Stimulated activated CD4-positive, alpha-beta T cell treated with anti-CD3 and anti-CD28 coated beads, Interleukin-1b, Interleukin-23, amount 100 ng/mL, for 24 hours (primary cell): ENCODE data around the gene PHF24.
"Not testable (repeated sequence)": the region's sequence is repeated elsewhere in the genome, so short reads cannot be mapped to it uniquely, and the experiment has no call there.

Experiments
- DNase-seq, 4 experiments: peaks; one replicate each; pipeline ENCODE4 v3.0.0-alpha.2; 2020; ENCODE audit warnings: low read depth in 4 of 4, low spot score in 1 of 4

The PHF24 gene

DNA sequence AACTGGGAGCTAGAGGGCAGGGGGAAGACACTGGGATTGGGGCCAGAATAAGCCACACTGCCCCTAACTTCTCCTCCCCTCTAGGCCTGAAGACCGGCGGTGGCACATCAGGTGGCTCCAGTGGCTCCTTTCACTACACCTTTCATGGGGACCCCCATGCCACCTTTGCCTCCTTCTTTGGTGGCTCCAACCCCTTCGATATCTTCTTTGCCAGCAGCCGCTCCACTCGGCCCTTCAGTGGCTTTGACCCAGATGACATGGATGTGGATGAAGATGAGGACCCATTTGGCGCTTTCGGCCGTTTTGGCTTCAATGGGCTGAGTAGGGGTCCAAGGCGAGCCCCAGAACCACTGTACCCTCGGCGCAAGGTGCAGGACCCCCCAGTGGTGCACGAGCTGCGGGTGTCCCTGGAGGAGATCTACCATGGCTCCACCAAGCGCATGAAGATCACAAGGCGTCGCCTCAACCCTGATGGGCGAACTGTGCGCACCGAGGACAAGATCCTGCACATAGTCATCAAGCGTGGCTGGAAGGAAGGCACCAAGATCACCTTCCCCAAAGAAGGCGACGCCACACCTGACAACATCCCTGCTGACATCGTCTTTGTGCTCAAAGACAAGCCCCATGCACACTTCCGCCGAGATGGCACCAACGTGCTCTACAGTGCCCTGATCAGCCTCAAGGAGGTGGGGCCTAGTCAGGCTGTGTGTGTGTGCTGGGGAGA lies 38.3 kb downstream of the PHF24 start:
- no peak for DNase-seq

GRCh38 chr9:34996905-34997279 lies 38.8 kb downstream of the PHF24 start:
- DNase-seq: no peak

- no peak for DNase-seq
Measured at GRCh38 chr9:34997379-34997781, 39.3 kb downstream of the PHF24 start.

DNA sequence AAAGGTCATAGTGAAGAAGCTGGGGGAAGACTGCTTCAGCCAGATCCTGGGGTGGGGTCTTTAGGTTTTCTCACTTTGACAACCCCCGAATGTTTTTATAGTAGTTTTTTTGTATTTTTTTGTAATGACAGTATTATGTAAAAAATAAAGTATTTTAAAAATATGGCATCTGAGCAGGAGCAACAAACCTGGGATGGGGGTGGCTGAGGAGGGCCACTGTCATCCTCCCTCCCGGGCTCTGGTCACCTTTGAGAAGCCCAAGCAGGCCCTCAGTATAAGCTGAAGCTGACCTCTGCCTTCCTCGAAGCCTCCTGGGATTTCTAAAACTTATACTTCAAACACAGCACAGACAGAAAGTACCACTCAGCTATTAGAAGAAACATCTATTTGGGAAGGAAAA lies 40.2 kb downstream of the PHF24 start:
- no peak for DNase-seq

DNA sequence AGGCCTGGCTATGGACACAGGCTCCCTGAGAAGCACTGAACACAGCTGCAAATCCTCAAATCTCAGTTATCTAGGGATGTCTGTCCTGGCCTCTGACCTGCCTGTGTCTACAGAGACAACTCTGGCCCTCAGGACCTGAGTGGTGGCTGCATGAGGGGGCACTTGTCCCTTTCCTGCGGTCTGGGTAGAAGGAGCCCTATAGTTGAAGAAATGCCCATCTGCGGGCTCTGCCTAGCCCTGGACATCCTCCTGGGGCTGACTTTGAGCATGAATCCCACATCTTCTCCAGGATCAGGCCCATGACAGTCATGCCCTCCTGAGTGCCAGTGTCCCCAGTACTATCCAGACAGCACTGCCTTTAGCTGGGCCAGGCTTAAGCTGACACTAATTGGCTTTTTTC lies 41.5 kb downstream of the PHF24 start:
- no peak for DNase-seq

GRCh38 chr9:35000535-35001284 lies 42.6 kb downstream of the PHF24 start:
- DNase-seq: no peak

- no peak for DNase-seq
Measured at GRCh38 chr9:35001285-35001677, 43.2 kb downstream of the PHF24 start.

DNA sequence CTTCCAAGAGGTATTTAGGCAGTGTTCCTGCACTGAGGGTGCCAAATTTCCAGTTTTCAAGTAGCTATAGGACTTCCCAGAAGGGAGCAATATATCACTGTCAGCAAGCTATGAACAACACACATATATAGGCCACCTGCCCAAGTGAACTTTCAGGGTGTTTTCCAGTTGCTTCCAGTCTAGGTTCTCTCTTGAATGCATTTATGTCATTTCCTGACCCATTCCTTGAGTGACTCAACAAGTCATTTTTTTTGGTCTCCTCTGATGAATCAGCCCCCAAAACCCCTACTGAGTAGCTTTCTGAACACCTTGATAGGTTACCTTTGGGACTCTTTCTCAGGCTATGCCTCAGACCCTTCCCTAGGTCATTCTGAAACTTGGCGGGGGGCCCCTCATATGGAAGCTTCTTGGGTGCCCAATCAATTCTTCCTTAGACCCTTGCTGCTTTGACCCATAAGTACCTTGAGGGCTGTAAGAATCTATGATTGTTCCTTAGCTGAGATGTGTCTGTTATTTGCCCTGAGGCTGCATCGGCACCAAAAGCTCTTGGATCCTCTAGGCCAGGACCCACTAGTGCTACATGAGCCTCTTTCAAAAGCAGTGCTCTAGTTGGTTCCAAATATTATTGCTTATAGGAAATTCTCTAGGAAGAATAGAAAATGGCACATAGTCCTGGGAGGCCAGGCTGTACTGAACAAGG lies 43.9 kb downstream of the PHF24 start:
- DNase-seq: no peak

GRCh38 chr9:35002623-35003022 lies 44.5 kb downstream of the PHF24 start:
- DNase-seq: no peak

GRCh38 chr9:35004299-35004698 lies 46.2 kb downstream of the PHF24 start:
- not testable (repeated sequence) for DNase-seq

- DNase-seq: no peak
Measured at GRCh38 chr9:35010351-35010958, 52.4 kb downstream of the PHF24 start.

- DNase-seq: no peak
Measured at GRCh38 chr9:35014517-35014916, 56.4 kb downstream of the PHF24 start.

- not testable (repeated sequence) for DNase-seq
Measured at GRCh38 chr9:35023443-35023842, 65.4 kb downstream of the PHF24 start.

DNA sequence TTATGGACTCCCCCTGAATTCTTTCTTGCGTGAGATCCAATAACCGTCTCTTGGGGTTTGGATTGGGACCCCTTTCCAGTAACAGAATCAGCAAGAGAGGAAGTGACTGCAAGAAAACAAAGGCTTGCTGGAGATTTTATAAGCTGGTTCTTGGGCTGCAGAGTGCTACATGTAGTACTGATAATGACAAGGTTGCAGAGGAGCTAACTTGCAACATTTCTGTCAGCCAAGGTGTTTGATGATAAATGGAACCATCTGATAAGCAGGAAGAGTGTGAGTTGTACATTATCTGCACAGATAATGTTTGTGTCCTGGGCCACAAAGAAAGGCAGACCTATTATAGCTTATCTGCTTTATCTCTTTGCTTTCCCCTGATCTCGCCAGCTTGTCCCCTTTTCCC lies 68.6 kb downstream of the PHF24 start:
- no peak for DNase-seq

DNA sequence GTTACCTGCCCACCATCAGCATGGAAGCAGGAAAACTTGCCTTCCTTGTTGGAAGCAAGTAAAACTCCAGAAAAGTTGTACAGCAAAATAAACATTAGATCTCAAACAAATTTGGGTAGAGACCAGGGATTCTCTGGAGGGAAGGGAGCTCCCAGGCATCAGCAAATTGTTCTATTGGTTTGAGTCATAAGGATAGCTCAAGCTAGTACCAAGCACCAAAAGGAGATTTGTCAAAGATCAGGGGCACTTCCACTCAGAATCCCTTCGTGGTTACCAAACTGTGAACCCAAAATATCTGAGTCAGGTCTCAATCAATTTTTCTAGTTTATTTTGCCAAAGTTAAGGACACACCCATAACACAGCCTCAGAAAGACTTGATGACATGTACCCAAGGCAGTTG lies 69.3 kb downstream of the PHF24 start:
- DNase-seq: no peak

DNA sequence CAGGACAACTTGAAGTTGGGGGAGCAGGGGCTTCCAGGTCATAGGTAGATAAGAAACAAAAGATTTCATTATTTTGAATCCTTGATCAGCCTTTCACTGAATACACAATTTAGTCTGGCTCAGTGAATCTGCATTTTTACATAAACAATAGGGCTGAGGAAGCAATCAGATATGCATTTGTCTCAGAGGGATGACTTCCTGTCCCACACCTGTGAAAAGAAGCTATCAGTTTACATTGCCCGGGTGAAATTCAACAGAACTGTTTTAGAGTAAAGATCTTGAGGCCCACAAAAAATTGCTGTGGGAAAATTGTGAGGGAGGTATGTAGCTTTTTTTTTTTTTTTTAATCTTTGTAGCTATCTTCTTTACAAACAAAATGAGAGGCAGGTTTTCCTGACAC lies 69.8 kb downstream of the PHF24 start:
- DNase-seq: no peak

DNA sequence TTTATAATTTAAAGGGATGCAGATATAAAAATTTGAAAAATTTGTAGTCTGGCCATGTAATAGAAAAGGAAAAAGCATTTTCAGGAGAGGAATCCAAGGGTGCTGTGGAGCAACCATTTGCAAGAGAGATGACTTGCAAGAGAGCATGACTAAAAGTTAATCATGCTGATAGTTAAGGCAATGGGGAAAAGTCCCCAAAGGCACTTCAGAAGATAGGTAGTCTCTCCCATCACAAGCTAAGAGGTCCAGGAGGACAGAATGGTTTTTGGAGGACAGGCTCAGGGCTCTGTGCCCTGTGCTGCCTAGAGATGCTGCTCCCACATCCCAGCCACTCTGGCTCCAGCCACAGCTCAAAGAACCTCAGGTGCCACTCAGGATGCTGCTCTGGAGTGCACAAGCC lies 70.3 kb downstream of the PHF24 start:
- DNase-seq: no peak

DNA sequence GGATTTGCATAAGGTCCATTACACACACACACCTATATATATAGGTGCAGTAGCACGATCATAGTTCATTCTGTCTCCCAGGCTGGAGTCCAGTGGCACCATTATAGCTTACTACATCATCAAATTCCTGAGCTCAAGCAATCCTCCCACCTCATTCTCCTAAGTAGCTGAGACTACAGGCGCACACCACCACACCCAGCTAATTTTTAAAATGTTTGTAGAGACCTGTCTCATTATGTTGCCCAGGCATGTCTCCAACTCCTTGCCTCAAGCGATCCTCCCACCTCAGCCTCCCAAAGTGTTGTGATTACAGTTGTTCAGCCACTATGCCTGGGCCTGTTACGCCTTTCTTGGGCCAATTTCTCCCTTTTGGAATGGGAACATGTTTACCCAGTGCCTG lies 71.2 kb downstream of the PHF24 start:
- DNase-seq: no peak

DNA sequence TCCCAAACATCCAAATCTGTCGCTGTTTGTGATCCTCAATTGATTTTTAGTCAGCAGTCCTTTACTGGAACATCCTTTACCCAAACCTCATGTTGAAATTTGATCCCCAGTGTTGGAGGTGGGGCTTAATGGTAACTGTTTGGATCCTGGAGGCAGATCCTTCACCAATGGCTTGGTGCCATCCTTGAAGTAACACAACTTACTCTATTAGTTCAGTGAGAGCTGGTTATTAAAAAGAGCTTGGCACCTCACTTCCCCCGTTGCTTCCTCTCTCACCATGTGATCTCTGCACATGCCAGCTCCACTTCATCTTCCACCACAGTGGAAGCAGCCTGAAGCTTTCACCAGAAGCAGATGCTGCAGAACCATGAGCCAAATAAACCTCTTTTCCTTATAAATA lies 71.8 kb downstream of the PHF24 start:
- no peak for DNase-seq
